K562 treated with DMSO at 1 percent for 4 hours (cell line): ENCODE measurements around the gene IDH3A. TPM values are rescaled to one million over a fixed set of nuclear protein-coding genes. Genes with fewer than 3 reads are reported as not detected.

Experiments used
- total RNA-seq: library from RNA; unstranded; fragments of 300-600 nt; gene quantifications from 2 replicates; pipeline ENCODE4 v1.2.3, GENCODE V29; 2022; ENCODE audit not compliant: insufficient read depth

The IDH3A gene
- 33.5 and 37.1 TPM in 2 replicates for total RNA-seq

GRCh38 chr15:78149068-78149804 lies at the start of gene IDH3A:
Gene IDH3A, plus strand, starts transcription at chr15:78149362. Its CDS starts 42 bp downstream, at chr15:78149404.

DNA sequence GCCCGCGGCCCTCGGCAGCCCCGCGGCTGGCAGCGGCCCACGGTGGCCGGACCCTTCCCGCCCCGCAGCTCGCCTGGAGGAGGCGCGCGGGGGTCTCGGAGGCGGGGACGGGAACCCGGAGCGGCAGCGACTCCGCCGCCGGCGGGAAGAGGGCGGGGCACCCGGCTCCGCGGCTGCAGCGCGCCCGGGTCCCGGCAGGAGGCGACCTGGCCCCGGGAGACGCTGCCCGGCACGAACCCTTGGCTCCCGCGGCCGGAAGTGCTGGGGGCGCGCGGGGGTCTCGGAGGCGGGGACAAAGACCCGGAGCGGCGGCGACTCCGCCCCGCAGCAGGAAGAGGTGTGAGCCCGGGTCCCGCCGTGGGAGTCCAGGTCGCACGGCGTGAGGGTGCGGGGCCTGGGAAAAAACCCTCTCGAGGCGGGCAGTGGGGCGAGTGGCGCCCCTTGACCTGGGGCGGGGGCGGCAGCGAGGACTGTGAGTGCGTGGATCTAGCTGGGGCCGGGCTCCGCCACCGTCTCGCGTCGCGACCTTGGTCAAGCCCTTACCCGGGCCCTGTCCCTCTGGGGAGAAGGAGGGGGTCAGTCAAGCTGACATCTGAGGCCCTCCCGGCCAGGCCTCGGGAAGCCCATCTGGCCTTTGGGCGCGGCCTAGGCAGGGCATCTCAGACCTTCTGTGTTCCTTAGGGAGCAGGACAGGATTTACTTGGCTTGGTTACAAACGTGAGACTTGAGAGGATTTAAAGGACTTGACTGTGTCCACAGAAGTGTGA lies 17.7 kb upstream of the IDH3A start, which contains the start of gene CIB2:
Gene CIB2 (minus strand): TSS at position 151 of the 767 bp plus-strand sequence. CDS start 230 bp downstream, outside the sequence.

Other genes starting within 250 kb of the IDH3A start
- 8.9 and 10.5 TPM in 2 replicates for gene TBC1D2B, start 71.7 kb upstream of the IDH3A start, total RNA-seq
- 0.57 TPM in 1 of 2 replicates, not detected in the other for gene SH2D7, start 56.8 kb upstream of the IDH3A start, total RNA-seq
- gene CIB2, start 17.9 kb upstream of the IDH3A start, total RNA-seq: 32.1 and 45.2 TPM in 2 replicates
- gene ACSBG1, start 85.2 kb downstream of the IDH3A start, total RNA-seq: 0.91 and 6.5 TPM in 2 replicates
- 0.65 and 0.78 TPM in 2 replicates for gene DNAJA4, start 115.2 kb downstream of the IDH3A start, total RNA-seq
- 46.0 and 48.4 TPM in 2 replicates for gene SKIC8, start 150.2 kb downstream of the IDH3A start, total RNA-seq
- not detected in 2 replicates for gene CRABP1, start 191.0 kb downstream of the IDH3A start, total RNA-seq